GM19043 (cell line): ENCODE results near the gene IKBKG.
"Not testable (repeated sequence)": the region's sequence is repeated elsewhere in the genome, so short reads cannot be mapped to it uniquely, and the experiment has no call there.

Experiments
- ATAC-seq: cut with Tn5 transposase; IDR thresholded peaks from one replicate; pipeline ENCODE4 v1.9.1; 2021; ENCODE audit warnings: low read depth; ENCODE audit not compliant: unreplicated experiment

Gene IKBKG

DNA sequence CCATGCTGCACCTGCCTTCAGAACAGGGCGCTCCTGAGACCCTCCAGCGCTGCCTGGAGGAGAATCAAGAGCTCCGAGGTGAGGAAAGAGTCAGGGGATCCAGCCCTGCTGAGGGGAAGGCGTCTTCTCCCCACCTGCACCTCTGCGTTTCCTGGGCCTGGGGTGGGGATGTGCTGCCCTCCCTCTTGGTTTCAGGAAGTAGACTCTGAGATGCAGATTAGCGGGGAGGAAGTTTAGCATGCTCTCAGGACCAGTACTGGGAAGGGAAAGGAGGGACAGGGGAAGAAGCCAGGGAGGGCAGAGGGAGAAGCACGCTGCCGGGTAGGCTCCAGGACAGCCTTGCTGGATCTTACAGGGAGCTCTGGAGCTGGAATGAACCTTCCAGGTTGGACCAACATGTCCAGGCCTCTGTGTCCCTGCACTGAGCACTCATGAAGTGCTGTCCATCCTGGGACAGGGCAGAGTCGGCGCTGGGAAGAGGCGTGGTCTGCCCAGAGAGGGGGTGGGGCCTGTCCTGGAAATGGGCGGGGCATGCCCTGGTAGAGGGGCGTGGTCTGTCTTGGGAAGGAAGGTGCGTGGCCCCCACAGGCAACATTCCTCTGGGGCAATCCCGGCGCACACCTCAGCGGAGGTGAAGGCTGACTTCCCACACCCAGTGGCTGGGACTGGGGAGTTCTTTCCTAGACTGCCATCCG lies 4.8 kb downstream of the IKBKG start:
- ATAC-seq, result not testable (repeated sequence)

DNA sequence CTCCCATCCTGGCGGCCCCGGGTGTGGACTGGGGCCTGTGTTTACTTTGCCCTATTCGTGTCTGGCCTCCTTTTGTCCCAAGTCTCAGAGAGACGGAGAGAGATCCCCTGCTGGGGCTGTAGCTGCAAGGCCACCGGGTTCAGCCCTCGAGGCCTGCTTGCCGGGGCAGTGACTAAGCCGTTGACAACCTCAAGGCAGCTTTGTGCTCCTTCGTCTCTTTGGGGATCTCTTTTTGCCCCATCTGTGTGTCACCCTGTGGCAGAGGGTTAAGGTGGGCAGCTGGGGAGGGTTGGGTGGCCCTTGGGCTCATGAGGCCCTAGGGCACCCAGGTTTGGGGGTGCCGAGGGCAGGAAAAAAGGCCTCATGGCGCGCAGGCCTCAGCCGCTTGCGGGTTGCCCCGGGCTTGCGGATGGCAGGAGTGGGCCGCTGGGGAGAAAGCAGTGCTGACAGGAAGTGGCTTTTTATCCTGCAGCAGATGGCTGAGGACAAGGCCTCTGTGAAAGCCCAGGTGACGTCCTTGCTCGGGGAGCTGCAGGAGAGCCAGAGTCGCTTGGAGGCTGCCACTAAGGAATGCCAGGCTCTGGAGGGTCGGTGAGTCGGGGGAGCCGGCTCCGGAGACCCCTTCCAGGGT lies 10.8 kb downstream of the IKBKG start:
- not testable (repeated sequence) for ATAC-seq

DNA sequence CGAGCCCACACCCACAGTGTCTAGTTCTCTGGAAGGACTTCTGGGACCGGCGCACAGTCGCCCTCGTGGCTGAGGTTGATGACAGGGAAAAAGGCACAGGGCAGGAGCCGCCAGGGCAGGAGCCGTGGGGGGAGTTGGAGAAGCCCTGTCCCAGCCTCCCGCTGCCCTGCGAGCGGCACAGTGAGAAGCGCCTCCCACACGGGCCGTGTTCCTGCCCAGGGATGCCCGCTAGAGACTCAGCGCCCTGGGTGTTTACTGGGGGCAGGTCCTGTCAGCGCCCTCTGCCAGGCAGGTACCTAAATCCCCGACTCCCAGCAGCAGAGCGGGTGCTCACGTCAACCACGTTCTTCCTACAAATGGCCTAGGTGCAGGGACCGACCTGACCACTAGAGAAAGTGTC lies 11.5 kb downstream of the IKBKG start:
- not testable (repeated sequence) for ATAC-seq

DNA sequence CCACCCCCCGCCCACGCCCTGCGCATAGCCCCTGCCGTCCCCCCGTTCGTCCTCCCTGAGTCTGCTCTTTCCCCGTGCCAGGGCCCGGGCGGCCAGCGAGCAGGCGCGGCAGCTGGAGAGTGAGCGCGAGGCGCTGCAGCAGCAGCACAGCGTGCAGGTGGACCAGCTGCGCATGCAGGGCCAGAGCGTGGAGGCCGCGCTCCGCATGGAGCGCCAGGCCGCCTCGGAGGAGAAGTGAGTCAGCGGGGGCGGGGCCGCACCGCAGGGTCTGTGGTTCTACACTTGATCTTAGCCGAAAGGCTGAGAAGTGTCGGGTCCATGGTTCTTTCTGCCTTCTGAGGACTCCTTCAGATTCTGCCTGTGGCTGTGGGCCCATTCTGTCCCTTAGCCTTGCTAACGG lies 12.9 kb downstream of the IKBKG start:
- not testable (repeated sequence) for ATAC-seq

DNA sequence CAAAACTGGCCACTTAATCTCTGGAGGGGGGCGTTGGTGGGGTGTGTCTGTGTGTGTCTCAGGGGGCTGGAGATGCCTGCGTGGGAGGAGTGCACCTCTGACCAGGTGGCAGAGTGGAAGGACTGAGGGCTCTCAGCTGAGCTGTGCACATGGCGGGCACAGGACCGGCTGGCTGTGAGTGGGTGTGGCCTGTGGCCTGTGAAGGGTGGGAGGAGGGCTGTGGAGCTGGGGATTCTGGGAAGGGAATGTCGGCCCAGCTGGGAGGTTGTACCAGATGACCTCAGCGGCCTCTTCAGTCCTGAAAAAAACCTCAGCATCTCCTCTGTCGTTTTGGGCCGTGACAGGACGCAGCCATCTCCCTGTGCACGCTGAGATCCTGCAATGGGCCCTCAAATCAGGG lies 14.9 kb downstream of the IKBKG start:
- not testable (repeated sequence) for ATAC-seq

DNA sequence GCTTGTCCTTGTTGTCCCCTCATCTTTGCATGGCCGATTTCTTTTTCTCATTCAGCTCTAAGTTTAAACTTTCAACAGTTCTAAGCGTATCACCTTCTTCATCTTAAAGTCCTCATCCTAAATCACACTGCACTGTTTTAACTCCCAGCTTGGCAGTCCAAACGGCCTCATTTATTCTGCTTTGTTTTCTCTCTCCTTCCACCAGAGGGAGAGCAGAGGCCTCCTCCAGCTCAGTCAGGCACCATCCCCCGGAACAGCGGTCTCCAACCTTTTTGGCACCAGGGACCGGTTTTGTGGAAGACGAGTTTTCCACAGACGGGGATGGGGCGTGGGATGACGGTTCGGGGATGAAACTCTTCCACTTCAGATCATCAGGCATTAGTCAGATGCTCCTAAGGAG lies 22.9 kb downstream of the IKBKG start:
- ATAC-seq, result not testable (repeated sequence)

DNA sequence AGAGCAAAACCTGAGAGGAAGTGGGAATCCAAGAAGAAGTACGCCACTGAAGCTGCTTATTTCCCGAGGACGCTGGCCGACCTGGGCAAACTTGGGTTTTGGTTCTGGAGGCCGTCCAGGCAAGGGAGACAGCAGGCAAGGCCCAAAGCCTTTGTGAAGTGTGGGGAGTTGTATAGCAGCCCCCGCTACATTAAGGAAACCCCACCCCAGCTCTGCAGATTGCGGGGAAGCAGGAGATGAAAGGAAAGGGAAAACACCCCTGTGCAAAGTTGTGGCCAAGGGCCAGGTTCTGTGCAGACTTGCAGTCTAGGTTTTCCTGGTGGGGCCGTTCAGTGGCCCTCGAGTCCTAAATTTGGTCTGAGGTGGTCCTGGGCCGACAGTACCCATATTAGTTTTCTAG lies 25.6 kb downstream of the IKBKG start:
- ATAC-seq, result not testable (repeated sequence)

DNA sequence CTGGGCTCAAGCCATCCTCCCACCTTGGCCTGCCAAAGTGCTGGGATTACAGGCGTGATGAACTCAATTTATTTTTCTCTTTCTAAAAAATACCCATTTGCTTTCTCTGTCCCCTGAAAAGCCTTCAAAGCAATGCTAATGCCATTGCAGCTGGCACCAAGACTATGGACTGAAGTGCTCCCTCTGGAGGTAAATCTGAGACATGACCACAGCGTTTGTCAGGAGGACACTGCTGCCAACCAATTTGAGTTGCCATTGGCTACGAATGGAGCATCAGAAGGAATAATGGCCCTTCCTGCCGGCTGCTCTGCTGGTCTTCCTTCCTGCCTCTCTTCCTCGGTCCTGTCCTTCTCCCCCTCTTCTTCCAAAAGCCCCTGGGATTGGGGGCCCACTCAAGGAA lies 27.7 kb downstream of the IKBKG start:
- ATAC-seq, result not testable (repeated sequence)

DNA sequence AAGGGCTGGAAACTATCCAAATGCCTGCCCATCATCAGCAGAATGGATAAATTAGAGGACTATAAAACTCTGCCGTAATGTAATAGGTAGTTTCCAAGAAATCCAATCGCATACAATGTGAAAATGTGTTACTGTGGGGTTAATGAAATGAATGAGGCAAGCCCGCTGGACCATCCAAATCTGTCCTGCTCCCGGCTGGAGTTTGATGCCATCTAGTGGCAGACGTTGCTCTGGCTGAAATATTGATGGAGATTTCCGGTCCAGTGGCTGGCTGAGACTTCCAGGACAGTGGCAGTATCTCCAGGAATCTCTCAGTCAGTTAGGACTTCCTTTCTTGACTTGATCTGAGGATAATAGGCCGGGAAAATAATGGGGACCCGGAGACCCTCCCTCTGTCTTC lies 35.6 kb downstream of the IKBKG start:
- ATAC-seq, result not testable (repeated sequence)

DNA sequence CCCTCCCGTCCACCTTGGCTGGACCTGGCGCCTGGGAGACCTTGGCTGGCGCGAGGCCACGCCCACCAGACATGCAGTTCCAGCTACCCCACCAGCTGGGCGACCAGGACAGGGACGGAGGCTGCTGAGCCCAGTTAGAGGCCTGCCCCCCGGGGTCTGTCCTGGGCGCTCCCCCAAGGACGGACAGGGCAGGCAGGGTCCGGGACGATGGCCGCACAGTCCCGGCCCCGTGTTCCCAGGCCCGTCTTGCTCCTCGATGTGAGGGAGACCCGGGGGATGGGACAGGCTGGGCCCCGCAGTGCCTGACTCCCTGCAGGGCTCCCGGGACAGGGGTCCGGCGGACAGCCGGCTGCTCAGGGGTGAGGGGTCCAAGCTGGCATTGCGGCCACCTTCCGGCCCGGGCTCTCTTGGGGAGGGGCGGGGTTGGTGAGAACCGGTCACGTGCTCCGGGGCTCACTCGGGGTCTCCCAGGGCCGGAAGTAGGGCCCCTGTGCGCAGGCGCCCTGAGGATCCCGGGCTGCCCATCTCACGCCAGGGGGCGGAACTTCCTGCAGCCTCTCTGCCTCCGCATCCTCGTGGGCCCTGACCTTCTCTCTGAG lies 37.3 kb downstream of the IKBKG start, which contains the start of gene CTAG1A:
CTAG1A (plus strand) TSS at position 549 of the 599 bp plus-strand sequence. CDS start 74 bp downstream, outside the sequence.
- ATAC-seq, result not testable (repeated sequence)

DNA sequence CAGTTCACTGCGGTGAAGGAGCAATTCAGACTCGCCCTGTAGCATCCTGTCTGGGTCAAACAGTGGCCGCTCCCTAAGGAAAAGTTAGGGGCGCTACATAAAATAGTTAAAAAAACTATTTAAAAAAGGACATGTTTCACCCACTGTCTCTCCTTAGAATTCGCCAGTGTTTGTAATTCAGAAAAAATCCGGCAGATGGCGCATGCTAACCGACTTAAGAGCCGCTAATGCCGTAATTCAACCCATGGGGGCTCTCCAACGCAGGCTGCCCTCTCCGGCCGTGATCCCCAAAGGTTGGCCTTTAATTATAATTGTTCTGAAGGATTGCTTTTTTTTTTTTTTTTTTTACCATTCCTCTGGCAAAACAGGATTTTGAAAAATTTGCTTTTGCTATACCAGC lies 43.0 kb downstream of the IKBKG start:
- ATAC-seq, result not testable (repeated sequence)

DNA sequence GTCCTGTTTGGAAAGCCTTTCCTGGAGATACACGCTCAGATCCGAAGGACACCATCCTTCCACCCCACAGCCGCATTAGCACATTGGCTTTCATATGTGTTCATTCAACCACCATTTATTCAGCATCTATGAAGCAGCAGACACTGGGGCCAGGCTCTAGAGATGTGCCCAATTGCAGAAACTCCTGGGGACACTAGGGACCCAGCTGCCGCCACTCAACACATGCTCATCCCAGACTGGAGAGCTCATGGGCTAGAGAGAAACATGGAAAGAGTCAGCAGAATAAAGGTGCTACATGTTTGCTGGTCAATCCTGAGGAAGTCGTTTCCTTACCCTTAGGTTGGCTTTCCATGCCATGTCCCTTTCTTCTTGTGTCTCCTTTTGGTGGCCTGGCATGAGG lies 45.1 kb downstream of the IKBKG start:
- no peak for ATAC-seq

DNA sequence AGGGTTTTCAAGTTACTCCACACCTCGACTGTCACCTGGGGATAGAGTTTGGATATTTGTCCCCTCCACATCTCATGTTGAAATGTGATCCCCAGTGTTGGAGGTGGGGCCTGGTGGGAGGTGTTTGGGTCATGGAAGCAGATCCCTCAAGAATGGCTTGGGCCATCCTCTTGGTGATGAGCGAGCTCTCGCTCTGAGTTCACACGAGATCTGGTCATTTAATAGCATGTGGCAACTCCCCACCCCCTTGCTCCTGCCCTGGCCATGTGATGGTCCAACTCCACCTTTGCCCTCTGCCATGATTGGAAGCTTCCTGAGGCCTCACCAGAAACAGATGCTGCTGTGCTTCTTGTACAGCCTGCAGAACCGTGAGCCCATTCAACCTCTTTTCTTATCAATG lies 45.8 kb downstream of the IKBKG start:
- ATAC-seq, result no peak

DNA sequence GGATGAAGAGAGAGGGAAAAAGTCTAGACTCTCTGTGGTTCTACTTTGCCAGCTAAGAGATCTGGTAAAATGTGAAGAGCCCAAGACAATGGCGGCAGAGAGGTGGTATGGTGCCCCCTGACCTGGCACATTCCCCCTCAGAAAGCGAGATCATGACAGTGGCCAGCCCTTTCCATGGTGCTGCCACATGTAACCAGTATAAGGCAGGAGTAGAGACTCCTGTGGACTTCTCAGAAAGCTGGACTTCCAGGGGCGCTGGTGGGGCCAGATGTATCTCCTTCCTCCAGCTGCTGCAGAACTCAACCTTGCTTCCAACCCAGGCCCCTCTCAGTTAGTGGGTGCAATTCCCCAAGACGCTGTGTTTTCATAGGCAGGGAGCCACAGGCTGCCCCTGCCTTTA lies 47.1 kb downstream of the IKBKG start:
- ATAC-seq, result no peak

DNA sequence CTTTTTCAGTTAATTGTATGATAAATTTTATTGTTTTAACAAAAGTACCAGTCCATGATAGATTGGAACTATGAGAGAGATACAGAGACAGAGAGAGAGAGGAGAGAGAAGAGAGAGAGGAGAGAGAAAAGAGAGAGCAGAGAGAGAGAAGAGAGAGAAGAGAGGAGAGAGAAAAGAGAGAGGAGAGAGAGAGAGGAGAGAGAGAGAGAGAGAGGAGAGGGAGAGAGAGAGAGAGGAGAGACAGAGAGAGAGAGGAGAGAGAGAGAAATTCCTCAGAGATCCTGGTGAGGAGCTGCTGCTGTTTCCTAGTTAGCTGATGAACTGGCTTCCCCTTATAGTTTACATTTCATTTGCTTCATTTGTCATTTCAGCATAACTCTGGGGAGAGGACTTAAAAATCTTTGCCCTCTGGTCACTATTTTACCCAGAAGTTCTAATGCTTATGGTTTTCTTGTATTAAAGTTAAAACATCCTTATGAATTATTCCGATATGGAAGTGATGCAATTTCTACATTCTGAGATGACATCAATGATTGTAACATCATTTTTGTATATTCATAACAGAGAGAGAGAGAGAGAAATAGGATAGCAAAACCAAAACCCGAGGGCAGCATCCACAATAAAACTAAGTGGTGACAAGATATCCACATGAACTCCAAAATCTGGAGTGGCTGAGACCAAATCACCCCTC lies 48.3 kb downstream of the IKBKG start:
- ATAC-seq, result no peak

DNA sequence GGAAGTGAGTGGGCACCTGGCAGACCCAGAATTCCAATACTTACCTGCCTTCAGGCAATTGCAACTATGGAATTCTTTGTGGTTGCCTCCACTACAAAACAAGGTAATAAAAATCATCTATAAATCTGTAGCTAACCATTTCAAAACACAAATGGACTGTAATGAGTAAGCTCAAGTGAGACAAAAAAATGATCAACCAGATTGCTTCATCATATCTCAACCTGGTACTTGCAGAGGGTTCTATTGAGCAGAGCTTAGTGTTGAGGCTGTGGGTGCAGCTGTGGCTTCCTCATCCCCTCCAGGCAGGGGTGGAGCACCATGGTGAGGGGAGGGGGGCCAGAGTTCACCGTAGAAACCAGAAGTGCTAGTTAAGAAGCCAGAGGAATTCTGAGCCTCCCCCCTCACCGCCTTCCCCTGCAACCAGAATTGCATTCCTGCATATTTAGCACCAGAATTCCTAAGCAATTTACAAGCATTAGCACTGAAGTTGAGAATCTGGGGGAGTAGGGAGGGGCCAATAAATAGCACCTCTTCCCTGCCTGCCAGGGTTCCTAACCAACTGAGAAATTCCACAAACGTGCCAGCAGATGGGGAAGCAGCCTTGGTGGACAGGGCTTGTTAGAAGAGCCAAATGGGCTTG lies 49.0 kb downstream of the IKBKG start:
- no peak for ATAC-seq

DNA sequence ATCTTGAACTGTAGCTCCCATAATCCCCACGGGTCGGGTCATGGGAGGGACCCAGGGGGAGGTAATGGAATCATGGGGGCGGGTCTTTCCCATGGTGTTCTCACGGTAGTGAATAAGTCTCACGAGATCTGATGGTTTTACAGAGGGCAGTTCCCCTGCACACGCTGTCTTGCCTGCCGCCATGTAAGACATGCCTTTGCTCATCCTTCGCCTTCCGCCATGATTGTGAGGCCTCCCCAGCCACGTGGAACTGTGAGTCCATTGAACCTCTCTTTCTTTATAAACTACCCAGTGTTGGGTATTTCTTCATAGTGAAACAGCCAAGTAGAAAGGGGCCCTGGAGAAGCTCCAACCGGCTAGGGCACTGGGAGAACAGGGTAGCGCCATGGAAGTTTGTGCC lies 49.8 kb downstream of the IKBKG start:
- ATAC-seq, result no peak

DNA sequence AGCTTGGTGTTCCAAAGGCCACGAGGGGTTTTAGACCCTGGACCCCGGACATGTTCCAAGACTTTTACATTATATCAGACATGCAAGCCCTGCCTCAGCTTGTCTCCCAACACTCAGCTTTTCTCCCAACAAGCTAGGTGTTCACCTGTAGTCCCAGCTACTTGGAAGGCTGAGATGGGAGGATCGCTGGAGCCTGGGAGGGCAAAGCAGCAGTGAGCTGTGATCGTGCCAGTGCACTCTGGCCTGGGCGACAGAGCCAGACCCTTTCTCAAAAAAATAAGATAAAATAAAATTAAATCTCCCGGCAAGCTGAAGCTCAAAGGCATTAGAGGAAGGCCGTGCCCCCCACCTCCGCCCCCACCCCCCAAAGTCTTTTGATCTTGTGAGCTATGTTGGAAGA lies 51.2 kb downstream of the IKBKG start:
- no peak for ATAC-seq

DNA sequence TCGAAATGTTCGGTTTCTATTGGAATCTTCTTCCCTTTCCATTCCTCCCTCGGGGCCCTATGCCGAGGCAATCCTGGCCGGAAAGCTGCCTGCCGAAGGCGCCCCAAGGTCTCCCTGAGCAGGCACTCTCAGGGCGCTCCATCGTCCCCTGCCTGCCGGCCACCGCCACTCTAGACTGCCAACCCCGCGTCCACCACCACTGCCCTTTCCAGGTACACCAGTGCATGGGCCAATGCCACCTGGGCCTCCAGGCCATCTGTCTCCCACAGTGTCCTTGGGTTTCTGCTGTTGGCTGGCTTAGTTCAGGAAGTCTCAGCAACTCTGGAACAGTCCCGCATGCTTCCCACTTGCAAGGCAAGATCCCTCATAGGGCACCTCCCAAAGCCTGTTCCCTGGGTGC lies 52.1 kb downstream of the IKBKG start:
- ATAC-seq, result no peak

DNA sequence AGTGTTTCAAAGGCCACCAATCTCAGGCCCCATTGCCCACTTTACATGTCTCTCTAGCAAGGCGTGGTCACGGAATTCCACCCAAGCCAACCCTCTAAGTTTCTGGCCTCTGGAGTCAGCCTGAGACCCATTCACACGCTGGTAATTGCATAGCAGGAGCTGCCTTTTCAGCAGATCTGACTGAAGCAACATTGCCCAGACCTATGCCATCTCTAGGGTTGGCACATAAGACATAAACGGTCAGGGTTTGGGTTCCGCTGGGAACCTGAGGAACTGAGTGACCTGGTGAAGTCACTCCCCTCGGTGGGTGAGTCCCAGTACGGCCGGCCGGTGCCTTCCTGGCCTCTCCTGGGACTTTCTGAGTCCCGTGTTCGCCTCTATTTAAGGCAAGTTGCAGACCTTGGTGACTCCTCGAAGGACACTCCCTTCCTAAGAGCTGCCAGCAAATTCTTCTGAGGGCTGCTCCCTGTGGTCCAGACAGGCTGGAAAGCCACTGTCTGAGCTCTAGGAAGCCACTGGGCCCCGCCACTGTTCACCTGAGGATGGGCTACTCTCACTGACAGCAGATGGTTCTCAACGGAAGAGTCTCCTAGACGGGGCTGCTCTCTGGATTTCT lies 53.4 kb downstream of the IKBKG start:
- ATAC-seq, result no peak
